GM19239 (cell line): Measurements from ENCODE around the gene STX2.
"Not testable (repeated sequence)": the region's sequence is repeated elsewhere in the genome, so short reads cannot be mapped to it uniquely, and the experiment has no call there.

Source experiments
- DNase-seq: peaks from one replicate; pipeline ENCODE4 v3.0.0; 2011; ENCODE audit warnings: low spot score; ENCODE audit not compliant: insufficient read length
- FAIRE-seq: peaks from 2 replicates; lab custom pipeline; 2011; peaks lifted over from hg19 to GRCh38; lab: Jason Lieb, UNC

The STX2 gene

DNA sequence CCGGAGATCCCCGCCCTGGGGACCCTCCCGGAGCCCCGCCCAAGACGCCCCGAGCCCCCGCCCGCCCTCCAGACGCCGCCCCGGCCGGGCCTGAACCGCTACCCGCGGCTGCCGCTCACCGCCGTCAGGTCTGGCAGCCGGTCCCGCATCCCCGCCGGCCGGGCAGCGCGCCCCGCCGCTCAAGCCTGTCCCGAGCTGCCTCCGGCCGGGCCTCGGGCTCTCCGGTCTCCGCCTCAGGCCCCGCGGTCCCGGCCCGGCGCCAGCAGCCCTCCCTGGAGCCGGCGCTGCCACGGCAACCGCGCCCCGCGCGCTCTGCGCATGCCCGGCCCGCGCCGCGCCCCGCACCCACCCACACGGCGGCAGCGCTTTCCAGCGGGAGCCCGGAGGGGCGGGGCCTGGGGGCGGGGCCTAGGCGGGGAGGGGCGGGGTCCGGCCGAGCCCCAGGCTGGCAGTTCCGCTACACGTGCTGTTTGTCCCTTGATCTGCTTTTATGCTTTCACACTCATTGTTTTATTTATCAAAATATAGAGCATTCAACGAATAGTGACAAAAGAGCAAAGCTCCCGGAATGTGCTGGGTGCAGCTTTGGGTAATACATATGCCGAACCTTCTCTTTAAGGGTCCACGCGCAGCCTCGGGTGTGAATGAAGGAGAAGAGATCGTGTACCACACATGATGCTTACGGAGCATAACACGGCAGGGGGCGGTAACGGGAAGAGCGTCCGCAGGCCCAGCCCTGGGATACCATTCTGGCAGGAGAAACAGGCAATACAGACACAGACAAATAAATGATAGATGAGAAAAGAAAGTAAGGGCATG is at the start of gene STX2:
STX2 (minus strand) TSS at position 300 of the 819 bp plus-strand sequence; CDS start at position 149, 151 bp downstream.
- FAIRE-seq (peak; percentile 62), DNase-seq (peak; percentile 94)

DNA sequence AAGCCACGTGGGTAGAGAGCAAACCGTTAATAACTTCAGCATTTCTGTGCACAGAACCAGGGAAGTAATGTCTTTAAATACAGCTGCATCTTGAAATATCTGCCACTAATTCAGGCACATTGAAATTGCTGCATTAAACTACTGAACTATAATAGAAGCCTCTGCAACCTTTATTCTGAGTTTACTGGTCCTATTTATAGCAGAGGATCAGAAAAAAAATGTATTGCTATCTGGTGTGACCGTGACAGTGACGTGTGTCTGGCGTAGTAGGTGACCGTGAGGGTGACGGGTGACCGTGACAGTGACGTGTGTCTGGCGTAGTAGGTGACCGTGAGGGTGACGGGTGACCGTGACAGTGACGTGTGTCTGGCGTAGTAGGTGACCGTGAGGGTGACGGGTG is 48.1 kb upstream of the STX2 start:
- FAIRE-seq, DNase-seq: not testable (repeated sequence)

DNA sequence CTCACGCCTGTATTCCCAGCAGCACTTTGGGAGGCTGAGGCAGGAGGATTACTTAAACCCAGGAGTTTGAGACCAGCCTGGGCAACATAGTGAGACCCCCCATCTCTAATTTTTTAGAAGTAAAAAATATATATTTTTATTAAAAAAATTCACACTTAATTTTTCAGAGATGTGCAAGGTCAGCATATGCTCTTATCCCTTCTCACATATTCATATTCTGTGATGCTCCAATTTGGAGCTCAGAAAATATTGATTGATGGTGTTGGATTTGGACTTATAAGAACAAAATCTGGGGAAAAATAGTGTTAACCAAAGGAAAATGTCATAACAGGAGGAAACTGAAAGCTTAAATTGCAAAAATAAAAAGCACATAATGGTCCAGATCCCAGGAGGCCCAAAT is 42.5 kb upstream of the STX2 start:
- no peak for DNase-seq
- no peak for FAIRE-seq

DNA sequence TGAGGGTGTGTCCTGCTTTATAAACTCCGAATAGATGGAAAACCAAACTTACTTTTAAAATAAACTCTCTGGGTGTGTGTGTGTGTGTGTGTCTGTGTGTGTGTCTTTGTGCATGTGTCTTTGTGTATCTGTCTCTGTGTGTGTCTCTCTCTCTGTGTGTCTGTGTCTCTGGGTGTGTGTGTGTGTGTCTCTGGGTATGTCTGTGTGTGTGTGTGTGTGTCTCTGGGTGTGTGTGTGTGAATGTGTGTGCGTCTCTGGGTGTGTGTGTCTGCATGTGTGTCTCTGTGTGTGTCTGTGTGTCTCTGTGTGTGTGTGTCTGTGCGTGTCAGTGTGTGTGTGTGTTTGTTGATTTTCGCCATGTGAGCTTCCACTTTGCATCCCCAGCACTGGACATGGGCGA is 42.0 kb upstream of the STX2 start:
- DNase-seq, result no peak
- FAIRE-seq, result no peak

DNA sequence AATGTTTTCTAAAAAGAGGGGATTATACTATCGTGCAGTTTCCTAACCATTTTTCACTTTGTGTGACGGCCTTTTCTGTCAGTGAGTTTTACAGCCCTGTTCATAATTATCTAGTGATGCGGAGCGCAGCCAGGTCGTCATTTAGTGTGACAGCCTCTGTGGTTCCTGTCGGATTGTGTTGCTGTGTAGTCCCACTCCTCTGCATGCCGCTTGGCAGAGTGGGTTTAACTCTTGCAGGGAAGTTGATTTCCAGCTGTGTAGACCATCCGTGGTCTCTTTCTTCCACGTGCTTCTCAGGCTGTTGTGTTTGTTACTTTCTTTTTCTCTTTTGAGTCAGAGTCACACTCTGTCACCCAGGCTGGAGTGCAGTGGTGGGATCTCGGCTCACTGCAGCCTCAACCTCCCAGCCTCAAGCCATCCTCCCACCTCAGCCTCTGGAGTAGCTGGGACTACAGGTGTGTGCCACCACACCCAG is 41.4 kb upstream of the STX2 start:
- DNase-seq, result no peak
- peak; percentile 49 for FAIRE-seq

DNA sequence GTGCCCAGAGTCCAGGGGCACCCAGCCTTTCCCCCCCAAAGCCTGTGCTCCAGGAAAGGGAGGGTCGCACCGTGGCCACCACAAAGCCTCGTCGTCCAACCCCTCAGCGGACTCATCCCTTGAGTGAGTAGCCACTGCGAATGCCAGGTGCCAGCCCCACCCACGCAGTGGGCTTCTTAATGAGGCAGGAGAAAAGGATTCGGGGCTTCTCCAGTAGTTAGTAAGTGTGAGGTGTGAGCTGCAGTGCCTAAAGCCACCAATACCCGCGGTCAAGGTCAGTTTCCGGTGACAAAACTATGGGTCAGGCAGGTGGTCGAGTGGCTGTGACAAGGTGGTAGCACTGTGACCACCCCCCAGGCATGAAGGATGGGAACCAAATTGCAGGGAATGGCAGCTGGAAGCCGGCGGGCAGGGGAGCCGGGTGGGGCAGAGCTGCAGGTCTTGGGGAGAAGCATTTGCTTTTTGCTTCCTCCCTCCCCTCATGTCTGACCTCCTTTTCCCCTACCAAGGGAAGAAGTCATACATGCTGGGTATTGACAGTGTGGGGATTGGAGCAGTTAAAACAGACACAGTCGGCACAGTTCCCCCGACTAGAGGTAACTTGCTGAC is 40.8 kb upstream of the STX2 start:
- no peak for DNase-seq
- peak; percentile 8 for FAIRE-seq

DNA sequence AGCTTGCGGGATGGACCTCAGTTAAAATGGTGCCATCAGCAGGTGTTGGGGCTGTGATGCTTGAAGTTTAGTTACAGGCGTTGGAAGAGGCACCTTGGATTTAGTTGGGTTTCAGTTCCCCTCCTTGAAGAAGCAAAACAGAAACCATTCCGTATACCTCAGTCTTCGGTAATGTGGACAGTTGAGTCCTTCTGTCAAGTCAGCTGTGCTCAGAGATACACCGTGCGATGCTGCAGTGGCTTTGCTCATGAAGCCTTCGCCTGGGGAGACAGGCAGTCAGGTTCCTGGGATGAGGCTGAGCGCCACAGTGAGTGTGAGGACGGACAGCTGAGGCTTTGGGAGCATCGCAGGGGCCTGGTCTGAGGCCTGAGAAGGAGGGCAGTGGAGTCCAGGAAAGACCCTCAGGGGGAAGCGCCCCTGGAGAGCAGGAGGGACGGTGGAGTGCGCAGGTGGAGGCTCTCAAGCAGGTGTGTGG is 40.2 kb upstream of the STX2 start:
- peak; percentile 82 for FAIRE-seq
- DNase-seq, result peak; percentile 59

DNA sequence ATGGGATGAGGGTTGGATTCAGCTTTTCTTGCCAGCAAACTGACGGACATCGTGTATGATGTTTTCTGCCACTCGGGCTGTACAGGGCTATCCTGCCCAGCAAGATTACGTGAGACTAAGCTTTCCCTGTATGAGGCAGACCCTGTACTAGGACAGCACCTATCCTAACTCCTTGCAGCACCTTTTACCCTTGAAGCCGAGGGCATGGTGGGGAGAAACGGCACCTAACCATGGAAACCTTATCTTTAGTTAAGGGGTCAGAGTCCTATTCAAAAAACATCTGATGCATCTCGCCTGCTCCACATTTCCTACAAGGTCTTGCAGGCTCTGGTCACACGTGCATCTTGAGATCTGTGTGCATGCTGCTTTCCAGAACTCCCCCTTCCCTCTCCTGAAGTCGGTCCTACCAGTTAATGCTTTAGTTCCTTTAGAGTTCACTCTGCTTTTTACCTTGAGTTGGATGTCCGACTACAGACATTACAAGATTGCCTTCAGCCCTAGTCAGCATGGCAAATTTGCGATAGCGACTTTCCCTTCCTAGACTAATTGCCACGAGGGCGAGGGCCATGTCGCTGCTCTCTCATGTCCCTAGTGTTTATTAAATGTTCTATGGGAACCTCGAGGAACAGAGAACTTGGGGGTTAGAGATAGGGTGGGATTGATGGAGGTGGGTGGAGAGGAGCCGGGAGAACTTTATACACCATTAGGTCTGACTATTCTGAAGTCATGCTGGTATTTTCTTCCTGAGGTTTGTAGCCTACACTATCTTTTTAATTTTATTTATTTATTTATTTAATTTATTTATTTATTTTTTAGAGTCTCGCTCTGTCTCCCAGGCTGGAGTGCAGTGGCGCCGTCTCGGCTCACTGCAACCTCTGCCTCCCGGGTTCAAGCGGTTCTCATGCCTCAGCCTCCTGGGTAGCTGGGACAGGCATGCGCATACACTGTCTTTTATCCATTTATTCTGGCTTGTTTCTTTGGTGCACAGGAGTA is 39.4 kb upstream of the STX2 start:
- FAIRE-seq, result no peak

DNA sequence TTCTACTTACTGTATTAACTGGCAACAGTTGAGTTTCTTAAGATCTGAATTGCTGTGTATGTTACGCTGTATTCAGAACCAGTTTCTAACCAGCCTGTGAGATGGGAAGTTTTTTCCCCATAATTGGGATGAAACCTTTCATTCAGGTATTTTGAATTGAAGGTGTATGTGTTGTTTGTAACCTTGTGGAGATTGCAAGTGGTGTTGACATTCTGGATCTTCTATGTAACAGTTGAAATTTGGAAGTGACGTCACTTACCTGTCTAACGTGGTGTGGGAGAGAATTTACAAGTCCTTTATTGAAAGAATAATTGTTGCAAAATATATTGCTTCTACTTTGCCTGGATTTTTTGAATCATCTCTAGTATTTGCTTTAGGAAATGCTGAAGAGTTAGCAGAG is 38.3 kb upstream of the STX2 start:
- no peak for DNase-seq
- FAIRE-seq, result no peak

More for the DNA sequence above, 39.4 kb upstream of the STX2 start:
- DNase-seq, result no peak

DNA sequence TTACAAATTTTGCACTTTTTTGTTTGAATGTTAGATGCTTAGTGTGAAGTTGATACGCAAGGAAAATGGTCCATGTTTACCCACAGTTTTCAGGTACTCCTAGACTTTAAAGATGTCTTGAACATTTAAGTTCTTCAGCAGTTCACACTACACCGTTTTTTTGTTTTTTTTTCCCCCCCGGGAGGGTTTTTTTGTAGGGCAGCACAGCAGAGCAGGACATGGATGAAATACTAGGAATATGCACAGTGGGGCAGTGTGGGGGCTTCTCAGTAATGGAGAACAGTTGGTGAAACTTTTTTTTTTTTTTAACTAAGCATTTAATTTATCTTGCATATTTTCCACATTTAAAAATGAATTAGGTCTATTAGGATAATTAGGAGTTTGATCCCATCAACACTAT is 37.7 kb upstream of the STX2 start:
- DNase-seq (no peak), FAIRE-seq (no peak)

DNA sequence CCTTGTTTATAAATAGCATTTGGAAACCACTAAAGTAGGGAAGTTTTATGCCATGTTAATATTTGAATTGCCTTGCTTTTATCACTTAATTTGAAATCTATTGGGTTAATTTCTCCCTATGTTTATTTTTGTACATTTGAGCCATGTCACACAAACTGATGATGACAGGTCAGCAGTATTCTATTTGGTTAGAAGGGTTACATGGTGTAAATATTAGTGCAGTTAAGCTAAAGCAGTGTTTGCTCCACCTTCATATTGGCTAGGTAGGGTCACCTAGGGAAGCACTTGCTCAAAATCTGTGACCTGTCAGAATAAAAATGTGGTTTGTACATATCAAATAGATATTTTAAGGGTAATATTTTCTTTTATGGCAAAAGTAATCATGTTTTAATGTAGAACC is 37.2 kb upstream of the STX2 start:
- no peak for FAIRE-seq

DNA sequence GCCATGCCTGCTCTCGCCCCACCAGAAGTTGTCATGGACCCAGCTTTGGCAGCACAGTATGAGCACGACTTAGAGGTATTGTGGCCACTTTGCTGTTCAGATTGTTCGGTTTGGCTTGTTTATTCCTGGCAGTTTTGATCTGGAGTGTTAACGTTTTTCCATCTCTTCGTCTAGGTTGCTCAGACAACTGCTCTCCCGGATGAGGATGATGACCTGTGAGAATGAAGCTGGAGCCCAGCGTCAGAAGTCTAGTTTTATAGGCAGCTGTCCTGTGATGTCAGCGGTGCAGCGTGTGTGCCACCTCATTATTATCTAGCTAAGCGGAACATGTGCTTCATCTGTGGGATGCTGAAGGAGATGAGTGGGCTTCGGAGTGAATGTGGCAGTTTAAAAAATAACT is 36.7 kb upstream of the STX2 start:
- not testable (repeated sequence) for FAIRE-seq

More for the DNA sequence above, 37.2 kb upstream of the STX2 start:
- DNase-seq, result no peak

DNA sequence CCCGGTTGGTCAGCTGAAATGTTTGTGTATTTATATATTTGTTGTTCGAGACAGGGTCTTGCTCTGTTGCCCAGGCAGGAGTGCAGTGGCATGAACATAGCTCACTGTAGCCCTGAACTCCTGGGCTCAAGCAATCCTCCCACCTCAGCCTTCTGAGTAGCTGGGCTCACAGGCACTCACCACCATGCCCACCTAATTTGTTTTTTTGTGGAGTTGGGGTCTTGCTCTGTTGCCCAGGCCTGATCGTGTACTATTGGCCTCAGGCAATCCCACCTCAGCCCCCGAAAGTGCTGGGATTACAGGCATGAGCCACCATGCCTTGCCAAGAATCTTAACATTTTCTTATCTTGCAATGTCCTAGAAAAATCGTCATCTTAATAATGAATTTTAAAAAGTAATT is 36.1 kb upstream of the STX2 start:
- FAIRE-seq (no peak), DNase-seq (no peak)

More for the DNA sequence above, 36.7 kb upstream of the STX2 start:
- DNase-seq, result not testable (repeated sequence)

DNA sequence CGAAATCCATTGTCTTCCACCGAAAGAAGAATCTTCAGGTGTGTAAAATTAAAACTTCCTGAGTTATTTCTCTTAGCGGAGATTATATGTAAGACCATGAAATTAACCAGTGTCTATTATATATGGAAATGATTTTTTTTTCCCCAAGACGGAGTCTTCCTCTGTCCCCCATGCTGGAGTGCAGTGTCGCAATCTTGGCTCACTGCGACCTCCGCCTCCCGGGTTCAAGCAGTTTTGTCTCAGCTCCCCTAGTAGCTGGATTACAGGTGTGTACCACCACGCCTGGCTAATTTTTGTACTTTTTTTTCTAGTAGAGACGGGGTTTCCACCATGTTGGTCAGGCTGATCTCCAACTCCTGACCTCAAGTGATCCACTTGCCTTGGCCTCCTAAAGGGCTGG is 35.6 kb upstream of the STX2 start:
- FAIRE-seq (no peak), DNase-seq (no peak)

DNA sequence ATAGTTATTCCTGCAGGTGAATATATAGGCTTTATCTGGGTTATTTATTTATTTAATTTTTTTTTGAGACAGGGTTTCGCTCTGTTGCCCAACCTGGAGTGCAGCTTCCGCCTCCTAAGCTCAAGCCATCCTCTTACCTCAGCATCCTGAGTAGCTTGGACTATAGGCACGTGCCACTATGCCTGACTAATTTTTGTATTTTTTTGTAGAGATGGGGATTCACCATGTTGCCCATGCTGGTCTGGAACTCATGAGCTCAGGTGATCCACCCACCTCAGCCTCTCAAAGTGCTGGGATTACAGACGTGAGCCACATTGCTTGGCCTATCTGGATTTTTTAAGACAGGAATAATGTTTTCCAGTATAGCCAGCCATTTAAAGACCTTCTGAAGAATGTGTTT is 34.8 kb upstream of the STX2 start:
- DNase-seq (no peak), FAIRE-seq (no peak)

DNA sequence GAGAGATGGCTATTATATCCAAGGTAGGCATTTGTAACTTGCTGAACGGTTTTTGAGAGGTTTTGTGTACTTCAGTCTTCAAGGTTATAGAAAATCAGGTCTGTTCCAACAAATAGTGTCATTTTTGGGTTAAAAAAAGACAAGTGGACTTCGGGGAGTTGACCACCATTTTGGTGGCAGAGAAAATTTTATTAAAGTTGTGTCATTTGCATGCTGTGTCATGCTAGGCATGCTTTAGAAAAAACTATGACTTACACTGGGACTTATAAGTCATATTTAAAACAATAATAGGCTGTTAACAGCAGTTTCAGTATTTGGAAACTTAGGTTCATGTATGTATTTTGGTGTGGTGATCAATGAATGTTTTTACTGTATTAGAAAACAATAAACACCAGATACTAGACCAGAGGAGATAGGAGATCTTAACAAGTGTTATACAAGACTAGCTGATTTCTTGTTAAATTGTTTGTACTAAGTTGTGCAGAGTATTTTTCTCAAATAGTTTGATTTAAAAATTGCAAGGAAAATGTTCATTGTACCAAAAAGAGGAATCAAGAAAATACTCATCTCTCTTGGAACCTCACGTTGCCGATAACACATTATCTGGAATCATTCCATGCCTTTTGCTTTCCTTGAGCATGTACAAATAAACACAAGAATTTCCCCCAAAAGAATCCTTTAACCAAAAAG is 34.2 kb upstream of the STX2 start:
- FAIRE-seq, result no peak
- DNase-seq, result no peak

DNA sequence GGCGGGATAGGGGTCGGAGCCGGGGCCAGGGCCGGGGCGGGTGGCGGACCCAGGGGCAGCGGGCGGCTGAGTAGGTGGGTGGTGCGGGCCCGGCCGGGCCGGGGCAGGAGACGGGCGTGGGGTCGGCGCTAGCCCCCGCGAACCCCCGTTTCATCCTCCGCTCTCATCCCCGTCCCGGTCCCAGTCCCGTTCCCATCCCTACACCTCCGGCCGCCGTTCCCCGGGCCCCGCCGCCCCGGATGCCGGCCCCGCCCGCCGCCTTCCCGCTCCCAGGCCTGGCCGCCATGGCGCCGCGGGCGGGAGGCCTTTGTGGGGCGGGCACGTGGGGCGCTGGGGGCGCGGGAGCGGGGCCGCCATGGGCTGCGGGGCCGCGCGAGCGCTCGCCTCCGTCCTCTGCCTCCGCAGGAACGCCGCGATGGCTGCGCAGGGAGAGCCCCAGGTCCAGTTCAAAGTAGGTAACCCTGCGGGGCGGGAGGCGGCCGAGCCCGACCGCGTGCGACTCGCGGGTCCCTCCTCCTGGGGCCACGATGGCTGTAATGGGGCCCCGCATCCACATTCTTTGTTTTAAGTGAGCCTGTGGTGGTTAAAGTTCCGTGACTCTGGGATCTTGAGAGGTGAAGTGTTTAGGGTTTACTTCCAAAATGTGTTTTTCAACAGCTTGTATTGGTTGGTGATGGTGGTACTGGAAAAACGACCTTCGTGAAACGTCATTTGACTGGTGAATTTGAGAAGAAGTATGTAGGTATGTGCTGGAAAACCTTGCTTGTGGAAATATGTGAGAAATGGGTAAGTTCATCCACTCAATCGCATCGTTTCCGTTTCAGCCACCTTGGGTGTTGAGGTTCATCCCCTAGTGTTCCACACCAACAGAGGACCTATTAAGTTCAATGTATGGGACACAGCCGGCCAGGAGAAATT is 33.4 kb upstream of the STX2 start:
- peak; percentile 36 for DNase-seq
- peak; percentile 77 for FAIRE-seq

DNA sequence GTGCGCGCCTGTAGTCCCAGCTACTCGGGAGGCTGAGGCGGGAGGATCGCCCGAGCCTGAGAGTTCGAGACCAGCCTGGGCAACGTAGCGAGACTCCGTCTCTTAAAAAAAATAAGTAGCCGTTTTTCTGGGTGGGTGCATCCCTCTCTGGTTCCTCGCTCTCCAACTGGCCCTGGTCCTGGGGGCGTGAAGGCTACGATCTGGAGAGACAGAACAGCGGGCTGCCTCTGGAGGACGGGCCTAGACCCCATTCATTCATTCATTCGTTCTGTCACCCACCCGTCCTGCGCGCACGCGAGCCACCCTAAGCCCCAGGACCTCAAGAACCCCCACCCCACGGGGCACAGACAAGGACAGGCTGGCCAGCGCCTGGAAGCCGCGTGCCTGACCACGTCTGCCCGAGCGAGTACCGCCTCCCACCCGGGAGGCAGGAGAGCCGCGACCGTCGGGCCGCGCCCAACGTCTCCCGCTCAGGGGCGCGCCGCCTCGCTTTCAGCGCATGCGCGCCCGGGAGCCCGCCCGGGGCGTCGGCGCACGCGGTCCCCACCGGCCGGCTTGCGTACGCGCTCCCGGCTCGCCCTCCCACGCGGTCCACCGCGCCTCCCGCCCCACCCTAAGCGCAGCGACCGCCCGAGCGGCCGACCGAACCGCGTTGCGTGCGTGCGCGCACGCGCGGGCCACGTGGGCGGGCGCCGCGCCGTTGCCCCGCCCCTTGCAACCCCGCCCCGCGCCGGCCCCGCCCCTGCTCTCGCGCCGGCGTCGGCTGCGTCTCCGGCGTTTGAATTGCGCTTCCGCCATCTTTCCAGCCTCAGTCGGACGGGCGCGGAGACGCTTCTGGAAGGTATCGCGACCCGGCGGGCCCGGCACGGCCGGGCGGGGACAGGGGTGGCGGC is 32.5 kb upstream of the STX2 start, which contains the start of gene RAN:
RAN (plus strand) TSS at position 781 of the 893 bp plus-strand sequence. CDS start 528 bp downstream, outside the sequence.
- FAIRE-seq, result peak; percentile 74
- DNase-seq, result peak; percentile 95
